ENCODE results near the gene TMEM254. TPM values are rescaled to one million over a fixed set of nuclear protein-coding genes. Genes with fewer than 3 reads are reported as not detected.
"Not testable (repeated sequence)": the region's sequence is repeated elsewhere in the genome, so short reads cannot be mapped to it uniquely, and the experiment has no call there.

TMEM254 gene, protein sequence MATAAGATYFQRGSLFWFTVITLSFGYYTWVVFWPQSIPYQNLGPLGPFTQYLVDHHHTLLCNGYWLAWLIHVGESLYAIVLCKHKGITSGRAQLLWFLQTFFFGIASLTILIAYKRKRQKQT
- 17.2 and 17.4 TPM in 2 replicates for total RNA-seq

DNA sequence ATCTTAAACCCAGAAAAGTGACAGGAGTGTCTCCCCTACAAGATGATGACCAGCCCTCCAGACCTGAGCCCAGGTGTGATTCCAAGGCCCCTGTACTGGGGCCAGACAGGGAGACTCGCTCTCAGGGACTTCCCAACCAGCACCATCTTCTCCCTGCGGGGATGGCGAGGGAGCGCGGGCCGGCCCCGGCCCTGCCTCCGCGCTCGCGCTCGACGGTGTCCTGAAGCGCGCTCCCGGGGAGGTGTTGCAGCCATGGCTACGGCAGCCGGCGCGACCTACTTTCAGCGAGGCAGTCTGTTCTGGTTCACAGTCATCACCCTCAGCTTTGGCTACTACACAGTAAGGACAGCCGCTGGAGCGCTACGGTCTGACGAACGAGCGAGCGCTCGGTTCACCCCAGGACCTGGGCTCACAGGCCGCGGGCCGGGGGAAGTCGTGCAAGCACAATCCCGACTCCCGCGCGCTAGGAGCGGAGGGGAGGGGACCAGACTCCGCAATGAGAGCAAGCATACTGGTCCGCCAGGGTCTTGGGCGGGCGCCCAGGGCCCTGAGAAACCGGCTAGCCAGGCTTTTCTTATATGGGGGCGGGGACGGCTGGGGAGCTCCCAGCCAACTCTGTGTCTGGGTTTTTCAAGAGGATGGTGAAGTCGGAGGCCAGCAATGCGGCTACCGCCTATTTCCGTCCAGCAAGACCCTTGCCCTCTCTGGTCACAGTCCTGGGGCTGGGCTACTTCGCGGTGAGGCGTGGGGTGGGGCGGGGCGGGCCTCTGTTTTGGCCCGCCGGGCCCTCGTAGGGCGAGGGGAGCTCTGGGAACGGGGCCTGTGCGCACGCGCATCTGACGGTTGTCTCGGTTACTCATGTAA, at the start of gene TMEM254:
Gene TMEM254 (plus strand): TSS at position 218 of the 864 bp plus-strand sequence. CDS start 35 bp downstream, at position 253.
- intact Hi-C loops (cut with micrococcal nuclease): loop anchor here (1.0 to 5.0 kb wide), 7 partner anchors 109 to 730 kb away; partner anchors contain the start of genes ANXA11, SH2D4B and ZCCHC24

DNA sequence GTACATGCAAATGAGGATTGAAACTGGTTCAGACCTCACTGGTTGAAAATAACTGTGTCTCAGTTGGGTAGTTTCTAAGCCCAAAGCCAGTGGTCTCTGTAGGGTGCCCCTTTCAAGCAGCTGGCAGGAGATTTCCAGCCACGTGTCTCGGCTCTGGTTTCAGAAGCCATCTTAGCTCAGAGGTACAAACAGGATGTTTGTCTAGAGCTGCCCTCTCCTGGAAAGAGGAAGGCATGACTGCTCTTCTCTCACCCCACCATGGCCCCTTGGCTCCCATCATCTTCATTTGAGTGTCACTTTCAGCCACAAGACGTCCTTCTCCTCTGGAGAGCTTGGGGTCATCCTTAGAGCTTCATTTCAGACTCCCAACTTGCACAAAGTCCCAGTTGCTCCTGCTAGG, 49.3 kb upstream of the TMEM254 start:
- intact Hi-C loops (cut with micrococcal nuclease): not testable (repeated sequence)

DNA sequence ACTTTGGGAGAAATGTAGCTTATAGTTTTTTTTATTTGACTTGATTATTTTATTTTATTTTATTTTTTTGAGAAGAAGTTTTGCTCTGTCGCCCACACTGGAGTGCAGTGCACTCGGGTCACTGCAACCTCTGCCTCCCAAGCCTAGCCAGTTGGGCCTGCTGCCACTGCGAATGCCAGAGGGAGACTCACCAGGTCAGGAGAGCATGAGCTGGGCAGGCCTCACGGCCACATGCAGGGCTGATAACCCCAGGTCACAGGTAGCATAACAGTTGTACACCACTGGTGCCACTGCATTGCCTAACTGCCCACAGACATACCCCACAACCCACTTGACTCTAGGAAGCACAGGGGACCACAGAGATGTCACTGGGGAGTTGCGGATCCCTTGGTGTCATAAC, 48.6 kb upstream of the TMEM254 start:
- intact Hi-C loops (cut with micrococcal nuclease): not testable (repeated sequence)

DNA sequence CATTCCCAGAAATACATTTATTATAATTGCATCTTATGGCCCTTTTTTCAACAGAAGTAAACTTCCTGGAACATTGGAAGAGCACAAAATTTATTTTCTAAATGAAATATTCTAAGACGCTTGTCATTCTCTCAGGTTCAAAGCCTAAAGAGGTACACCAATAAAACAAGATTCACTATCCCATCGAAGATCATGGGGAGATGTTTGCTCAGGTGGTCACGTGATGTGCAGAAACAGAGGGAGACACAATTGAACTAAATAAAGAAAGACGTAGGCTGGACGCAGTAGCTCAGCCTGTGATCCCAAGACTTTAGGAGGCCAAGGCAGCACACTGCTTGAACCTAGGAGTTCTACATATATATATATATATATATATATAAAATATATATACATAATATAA, 46.0 kb upstream of the TMEM254 start:
- intact Hi-C loops (cut with micrococcal nuclease): no loop called here

DNA sequence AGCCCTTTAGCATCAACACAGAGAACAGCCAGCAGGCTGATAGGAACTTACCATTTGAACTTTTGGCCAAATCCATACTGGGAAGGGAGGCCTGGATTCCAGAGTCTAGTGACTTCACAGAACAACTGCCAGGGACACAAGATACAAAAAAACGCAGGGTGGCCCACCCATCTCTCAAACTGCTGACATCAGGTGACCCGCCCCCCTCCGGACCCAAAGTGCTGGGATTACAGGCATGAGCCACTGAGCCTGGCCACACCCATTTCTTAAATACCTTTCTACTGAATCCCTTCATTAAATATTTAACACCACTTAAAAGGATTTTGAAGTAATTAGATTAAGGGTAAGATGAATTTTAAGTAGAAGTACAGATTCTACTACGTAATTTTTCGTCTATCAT, 43.7 kb upstream of the TMEM254 start:
- intact Hi-C loops (cut with micrococcal nuclease): not testable (repeated sequence)

DNA sequence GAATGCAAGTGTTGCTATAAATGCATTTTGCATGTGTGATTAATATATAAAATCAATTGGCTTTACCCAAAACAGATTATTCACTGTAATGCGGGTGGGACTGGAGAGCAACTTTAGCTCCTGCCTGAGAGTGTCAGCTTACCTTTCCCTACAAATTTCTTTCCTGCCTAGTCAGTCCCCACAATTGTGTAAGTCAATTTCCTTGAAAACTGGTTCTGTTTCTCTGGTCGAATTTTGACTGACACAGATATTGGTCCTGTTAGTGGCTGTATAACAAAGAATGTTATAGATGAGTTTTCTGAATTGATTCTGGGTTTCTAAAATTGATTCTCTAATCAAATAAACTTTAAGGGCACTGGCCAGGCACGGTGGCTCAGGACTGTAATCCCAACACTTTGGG, 43.0 kb upstream of the TMEM254 start:
- intact Hi-C loops (cut with micrococcal nuclease): not testable (repeated sequence)

DNA sequence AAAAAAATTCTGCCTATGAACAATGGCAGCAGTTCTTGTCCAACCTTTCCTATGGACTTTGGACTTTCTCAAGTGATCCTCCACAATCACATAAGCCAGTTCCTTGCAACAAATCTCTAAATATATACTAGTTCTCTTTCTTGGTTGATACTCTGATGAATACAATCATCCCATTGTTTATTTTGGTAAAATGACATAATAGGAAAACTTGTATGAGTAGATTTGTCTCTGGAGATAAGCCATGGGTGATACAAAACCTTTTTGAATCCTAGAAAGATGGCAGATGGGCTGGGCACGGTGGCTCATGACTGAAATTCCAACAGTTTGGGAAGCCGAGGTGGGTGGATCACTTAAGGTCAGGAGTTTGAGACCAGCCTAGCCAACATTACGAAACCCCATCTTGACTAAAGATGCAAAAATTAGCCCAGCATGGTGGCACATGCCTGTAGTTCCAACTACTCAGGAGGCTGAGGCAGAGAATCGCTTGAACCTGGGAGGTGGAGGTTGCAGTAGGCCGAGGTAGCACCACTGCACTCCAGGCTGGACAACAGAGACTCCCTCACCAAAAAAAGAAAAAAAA, 41.5 kb upstream of the TMEM254 start:
- intact Hi-C loops (cut with micrococcal nuclease): not testable (repeated sequence)

DNA sequence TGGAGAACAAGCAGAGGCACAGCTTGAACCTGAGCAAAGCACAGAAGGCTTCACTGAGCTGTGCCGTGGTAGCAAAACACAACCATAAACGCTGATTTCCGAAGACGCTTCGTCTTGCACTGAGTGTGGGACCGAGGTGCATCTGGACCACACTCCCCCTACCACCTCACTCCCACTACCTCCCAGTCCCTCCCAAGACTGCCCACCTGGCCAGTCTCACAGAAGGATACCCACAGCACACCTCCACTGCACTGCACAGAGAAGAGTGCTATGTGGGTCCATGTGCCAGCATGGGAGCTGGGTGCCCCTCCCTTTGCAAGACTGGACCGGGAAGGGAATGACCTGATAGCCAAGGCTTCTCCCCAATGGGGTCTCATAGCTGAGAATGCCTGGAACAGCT, 40.2 kb upstream of the TMEM254 start:
- intact Hi-C loops (cut with micrococcal nuclease): not testable (repeated sequence)

DNA sequence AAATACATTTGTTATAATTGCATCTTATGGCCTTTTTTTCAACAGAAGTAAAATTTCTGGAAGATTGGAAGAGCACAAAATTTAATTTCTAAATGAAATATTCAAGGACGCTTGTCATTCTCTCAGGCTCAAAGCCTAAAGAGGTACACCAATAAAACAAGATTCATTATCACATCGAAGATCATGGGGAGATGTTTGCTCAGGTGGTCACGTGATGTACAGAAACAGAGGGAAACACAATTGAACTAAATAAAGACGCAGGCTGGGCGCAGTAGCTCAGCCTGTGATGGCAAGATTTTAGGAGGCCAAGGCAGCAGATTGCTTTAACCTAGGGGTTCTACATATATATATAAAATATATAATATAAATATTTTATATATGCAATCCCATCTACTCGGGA, 37.3 kb upstream of the TMEM254 start:
- intact Hi-C loops (cut with micrococcal nuclease): loop anchor here (10.0 kb wide), 1 partner anchor 476 kb away; the partner anchor contains the start of gene SFTPA2

DNA sequence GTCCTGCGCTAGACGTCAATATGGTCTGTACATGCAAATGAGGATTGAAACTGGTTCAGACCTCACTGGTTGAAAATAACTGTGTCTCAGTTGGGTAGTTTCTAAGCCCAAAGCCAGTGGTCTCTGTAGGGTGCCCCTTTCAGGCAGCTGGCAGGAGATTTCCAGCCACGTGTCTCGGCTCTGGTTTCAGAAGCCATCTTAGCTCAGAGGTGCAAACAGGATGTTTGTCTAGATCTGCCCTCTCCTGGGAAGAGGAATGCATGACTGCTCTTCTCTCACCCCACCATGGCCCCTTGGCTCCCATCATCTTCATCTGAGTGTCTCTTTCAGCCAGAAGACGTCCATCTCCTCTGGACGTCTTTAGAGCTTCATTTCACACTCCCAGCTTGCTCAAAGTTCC, 33.5 kb upstream of the TMEM254 start:
- intact Hi-C loops (cut with micrococcal nuclease): loop anchor here (10.0 kb wide), 1 partner anchor 480 kb away; the partner anchor contains the start of gene SFTPA2

DNA sequence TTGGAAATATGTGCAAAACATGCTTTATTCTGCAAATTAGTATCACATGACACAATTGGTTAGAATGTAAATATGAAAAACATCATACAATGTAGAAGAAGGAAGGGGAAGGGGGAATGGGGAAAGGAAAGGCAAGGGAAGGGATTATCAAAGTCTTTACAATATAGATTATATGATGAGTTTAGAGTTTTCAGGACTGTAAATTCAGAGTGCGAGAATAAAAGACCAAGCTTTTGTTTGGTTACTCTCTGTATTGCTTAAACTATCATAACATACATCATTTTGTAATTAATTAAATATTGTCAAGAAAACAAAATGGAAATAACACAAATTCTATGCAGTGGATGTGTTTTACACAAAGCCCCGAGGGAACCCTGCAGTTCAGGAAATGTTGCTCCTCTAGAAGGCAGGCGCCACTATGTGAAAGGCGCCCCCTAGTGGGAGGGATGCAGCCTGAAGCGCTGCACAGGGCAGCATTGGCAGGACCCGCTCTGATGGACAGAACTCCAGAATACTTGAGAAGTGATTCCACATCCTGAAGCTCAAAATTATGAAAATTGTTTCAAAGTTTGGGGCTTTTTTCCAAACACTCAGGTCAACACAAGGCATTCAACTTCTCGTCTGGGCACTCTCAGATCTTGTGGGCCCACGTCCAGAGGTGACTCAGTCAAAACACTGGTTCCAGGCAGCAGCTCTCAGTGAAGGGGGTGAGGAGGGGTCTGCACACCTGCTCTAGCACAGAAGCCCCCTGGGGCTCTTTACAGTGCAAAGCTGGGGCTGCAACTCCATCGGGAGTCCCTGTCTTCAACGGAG, 31.6 kb upstream of the TMEM254 start:
- intact Hi-C loops (cut with micrococcal nuclease): loop anchor here (1.0 to 10.0 kb wide), 2 partner anchors 482 to 510 kb away; partner anchors contain the start of gene SFTPA2

DNA sequence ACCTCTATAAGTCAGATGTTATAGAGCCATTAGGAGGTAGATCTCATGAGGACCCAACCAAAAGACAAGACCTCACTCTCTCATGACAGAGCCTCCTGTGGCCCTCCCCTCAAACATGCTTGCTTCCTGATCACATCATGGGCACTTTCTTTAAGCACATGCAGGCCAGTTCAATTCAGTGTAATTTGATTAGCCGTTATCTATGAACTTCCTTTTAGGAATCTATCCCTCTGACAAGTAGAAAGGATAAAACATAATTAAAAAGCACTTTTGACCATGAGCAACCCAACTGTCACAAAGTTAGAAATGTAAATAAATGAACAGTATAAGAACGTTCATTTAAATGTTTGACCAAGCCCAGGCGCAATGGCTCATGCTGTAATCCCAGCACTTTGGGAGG, 27.7 kb upstream of the TMEM254 start:
- intact Hi-C loops (cut with micrococcal nuclease): no loop called here

DNA sequence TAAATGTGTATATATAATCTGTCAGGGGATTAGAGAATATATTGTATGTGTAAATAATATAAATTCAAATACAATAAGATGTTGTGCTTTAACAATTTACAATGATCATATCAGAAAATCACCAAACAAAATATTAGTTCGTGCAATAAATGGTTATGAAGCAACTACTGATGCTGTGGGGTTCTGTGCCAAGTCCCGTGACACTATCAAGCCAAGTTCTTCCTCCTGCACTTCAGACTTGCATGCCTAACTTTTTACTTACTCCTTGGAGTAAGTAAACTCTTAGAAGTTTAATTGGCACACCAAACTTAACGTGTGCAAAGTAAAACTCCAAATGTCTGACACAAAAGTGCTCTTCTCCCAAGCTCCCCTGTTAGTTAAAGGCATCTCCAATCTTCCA, 26.5 kb upstream of the TMEM254 start:
- intact Hi-C loops (cut with micrococcal nuclease): no loop called here

DNA sequence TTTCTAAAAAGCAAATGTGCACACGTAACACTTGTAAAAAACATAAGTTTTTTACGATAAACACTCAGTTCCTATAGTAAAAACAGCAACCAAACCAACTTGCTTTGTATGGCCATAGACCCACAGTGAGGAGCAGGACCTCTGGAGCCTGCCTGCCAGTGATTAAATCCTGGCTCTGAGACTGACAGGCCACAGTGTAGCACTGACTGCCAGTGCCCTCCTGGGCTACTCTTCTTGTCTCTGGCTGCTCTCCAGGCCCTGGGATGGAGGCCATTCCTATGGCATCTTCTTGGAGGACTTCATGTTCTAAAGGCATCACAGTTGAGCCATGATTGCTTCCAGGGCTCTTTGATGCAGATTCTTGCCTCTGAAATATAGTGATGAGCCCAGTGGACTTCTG, 22.7 kb upstream of the TMEM254 start:
- intact Hi-C loops (cut with micrococcal nuclease): no loop called here

DNA sequence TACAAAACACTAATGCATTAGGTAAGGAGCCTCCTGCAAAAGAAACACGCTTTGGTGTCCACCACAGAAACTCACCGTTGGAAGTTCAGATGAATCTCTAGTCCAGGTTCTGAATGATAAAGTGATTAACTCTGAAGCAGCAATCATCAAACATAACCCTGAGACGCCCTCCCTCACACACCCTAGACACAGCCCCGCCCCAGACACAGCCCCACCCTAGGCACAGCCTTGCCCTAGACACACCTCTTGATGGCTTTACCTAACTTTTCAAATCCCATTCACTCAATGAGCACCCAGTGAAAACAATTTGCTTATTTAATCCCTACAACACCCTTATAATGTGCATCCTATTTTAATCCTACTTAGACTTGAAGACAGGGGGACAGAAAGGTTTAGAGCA, 21.3 kb upstream of the TMEM254 start:
- intact Hi-C loops (cut with micrococcal nuclease): no loop called here

DNA sequence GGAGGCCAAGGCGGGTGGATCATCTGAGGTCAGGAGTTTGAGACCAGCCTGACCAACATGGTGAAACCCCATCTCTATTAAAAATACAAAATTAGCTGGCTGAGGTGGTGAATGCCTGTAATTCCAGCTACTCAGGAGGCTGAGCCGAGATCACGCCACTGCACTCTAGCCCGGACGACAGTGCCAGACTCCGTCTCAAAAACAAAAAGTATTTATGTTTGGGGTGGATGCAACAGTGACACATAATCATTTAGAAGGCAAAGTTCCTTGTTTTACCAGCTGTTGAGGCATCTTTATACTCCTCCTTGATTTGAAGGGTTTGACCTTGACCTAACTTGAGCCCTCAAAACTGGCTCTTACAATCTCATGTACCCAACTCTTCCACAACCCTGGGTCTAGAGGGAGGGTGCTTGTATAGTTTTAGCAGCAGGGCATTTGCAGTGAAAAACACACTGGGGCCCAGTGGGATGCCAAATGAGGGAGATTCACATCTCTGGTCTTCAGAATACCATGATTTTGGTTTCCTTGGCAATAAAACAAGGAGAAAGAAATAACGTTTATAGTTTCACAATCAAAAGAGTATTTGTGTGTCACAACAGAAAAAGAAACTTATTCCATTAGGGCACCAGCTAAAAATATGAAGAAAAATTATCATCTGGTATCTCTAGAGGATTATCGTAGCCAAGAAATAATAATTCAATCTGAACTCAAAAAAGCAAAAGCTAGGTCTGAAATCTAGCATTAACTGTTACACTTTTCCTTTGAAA, 14.2 kb upstream of the TMEM254 start:
- intact Hi-C loops (cut with micrococcal nuclease): no loop called here

DNA sequence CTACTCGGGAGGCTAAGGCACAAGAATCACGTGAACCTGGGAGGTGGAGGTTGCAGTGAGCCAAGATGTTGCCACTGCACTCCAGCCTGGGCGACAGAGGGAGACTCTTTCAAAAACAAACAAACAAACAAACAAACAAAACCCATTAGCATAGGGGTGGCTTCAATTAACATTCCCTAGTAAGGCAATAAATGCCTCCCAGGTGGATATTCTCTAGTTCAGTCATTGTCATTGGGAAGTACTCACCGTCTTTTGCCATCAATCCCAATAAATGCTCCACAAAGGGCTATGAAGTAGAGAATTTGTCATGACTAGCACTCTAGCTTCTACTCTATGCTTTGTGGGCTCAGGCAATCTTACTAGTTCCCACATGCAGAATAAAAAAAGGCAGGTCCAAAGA, 11.7 kb upstream of the TMEM254 start:
- intact Hi-C loops (cut with micrococcal nuclease): no loop called here

DNA sequence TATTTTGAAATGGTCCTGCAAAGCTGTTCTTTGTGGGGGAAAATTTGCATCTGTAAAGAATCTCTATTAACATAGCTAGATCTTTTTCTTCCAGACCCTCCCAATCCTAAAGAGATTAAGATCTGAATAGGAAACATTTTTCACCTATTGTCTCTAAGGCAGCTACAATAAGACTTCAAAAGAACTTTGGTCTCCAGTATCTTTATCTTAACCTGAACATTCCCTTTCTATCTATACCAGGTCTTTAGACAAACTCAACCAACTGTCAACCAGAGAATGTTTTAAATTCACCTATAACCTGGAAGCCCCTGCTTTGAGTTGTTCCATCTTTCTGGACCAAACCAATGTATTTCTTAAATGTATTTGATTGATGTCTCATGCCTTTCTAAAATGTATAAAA, 10.6 kb upstream of the TMEM254 start:
- intact Hi-C loops (cut with micrococcal nuclease): not testable (repeated sequence)

DNA sequence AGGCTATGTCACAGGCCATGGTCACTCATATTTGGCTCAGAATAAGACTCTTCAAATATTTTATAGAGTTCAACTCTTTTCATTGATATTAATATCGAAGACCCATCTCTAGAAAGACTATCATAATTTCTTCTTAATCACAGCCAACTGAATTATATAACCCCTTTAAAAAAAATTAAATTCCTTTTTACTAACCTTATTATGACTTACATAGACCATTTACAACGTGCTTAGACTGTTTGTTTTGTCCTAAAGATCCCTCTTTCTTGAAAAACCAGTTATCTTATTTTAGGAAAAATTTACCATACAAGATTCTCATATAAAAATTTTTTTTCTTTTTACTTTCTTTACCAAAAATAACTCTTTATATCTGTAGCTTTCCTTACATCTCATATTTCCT, 10.2 kb upstream of the TMEM254 start:
- intact Hi-C loops (cut with micrococcal nuclease): no loop called here

DNA sequence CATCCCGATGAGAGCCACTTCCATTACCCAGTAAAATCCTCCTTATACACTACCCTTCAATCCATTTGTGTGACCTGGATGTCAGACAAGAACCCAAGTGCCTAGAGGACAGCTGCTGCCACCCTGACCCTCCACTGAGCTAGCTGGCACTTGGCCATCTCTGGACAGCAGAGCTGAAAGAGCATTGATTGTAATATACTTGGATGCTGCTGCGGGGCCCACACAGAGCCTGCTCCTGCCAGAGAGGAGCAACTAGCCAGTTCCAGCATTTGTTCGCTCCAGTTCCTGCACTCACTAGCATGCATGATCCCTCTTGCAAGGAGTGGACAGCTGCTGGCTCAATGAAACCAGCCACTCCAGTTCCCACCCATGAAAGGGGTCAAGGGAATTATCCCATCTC, 8.4 kb upstream of the TMEM254 start:
- intact Hi-C loops (cut with micrococcal nuclease): no loop called here

DNA sequence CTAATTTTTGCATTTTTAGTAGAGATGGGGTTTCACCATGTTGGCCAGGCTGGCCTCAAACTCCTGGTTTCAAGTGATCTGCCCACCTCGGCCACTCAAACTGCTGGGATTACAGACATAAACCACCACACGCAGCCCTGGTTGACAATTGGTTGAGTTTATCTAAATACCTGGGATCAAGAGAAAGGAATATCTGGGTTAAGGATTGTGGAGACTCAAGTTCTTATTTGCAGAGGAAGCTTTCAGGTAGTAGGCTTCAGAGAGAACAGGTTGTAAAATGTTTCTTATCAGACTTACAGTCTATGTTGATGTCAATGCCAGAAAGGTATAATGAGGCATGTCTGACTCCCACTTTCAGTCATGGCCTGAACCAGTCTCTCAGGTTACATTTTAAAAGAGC, 5.9 kb upstream of the TMEM254 start:
- intact Hi-C loops (cut with micrococcal nuclease): no loop called here
